Ovary (tissue), 9 donors: Measurements from ENCODE around the gene MRRF. TPM values are rescaled to one million over a fixed set of nuclear protein-coding genes. Genes with fewer than 3 reads are reported as not detected.

ENCODE experiments used
- DNase-seq, 5 donors: peaks; one replicate each; pipeline ENCODE4 v3.0.0-alpha.2; 2019 to 2020
- H3K27ac ChIP-seq, 2 donors: fragments of 200-600 bp; one replicate each; pipeline versions ENCODE4 v1.5.1 to v1.8.0; 2019 to 2022
- H3K27me3 ChIP-seq: fragments of 200-600 bp; one replicate; pipeline ENCODE4 v1.8.0; 2022
- H3K36me3 ChIP-seq: fragments of 200-600 bp; sonication (generic); one replicate; pipeline ENCODE4 v1.5.1; 2019
- H3K4me1 ChIP-seq: one replicate; pipeline ENCODE4 v1.8.1; 2013; ENCODE audit warnings: mild to moderate bottlenecking, moderate library complexity; ENCODE audit not compliant: insufficient read depth
- H3K4me3 ChIP-seq: fragments of 200-600 bp; sonication (generic); one replicate; pipeline ENCODE4 v1.5.1; 2017
- H3K9me3 ChIP-seq, 2 donors: fragments of 200-600 bp in 1 of 2; sonication (generic) in 1 of 2; one replicate each; pipeline versions ENCODE4 v1.5.1 to v1.8.1; 2013 to 2019; ENCODE audit warnings: mild to moderate bottlenecking in 1 of 2, moderate library complexity in 1 of 2
- CTCF ChIP-seq, 3 donors: fragments of 450-650 bp in 2 of 3; fragments of 200-600 bp in 1 of 3; IDR thresholded peaks; one replicate each; pipeline versions ENCODE4 v1.5.1 to v1.8.0; 2016 to 2022; ENCODE audit warnings: antibody characterized with exemption in 3 of 3, mild to moderate bottlenecking in 1 of 3
- EP300 ChIP-seq: sonication (generic); formaldehyde crosslinking; IDR thresholded peaks from one replicate; pipeline ENCODE4 v1.6.1; 2017; ENCODE audit warnings: antibody characterized with exemption
- POLR2A ChIP-seq: fragments of 450-650 bp; IDR thresholded peaks from one replicate; pipeline ENCODE4 v1.6.1; 2017; ENCODE audit warnings: antibody characterized with exemption, mild to moderate bottlenecking, moderate library complexity
- WGBS, 3 donors: extraction: QIAGEN DNeasy Blood & Tissue Kit in 1 of 3; methylation state at CpG; one replicate each; pipeline versions ENCODE4 v1.1.5 to v1.1.7; 2013 to 2017; 5-methylcytosine and 5-hydroxymethylcytosine counted together
- intact Hi-C, 4 donors: fragments of 100-400 bp; cut with DNase I; formaldehyde crosslinking; loops; one replicate each; pipeline versions ENCODE4 v1.11.0 to v1.15.1; 2022 to 2023
- polyA plus RNA-seq, 2 donors: library from polyadenylated mRNA; stranded (reverse); fragments of 200-250 nt in 1 of 2; fragments of 350-450 nt in 1 of 2; fragmentation: Illumina TruSeq in 1 of 2; extraction: RNeasy Lipid Tissue Mini Kit (QIAGEN cat#74804) in 1 of 2; gene quantifications; one replicate each; pipeline ENCODE4 v1.2.3, GENCODE V29; 2013 to 2014
- total RNA-seq, 7 donors: library from RNA; depleted of rRNA in 2 of 7; stranded (reverse); fragments of >200 nt in 2 of 7; fragmentation: NEBNext Ultra II Directional in 3 of 7; extraction: Animal tissue kit (Norgen Biotek cat#: 25700) in 3 of 7; gene quantifications; one replicate each; pipeline versions ENCODE4 v1.1.0 to v1.2.4, GENCODE V29; 2016 to 2023
- donor health status: DM: no; HTN: no; CAD: no; lungs with moderate emphysema.
- donor health status: DM: no; HTN: no; CAD: no.
- donor health status: Bipolar disorder and iron deficiency.
- donor health status: DM: yes; HTN: yes; CAD: no.
- donor health status: DM: no; HTN: no; CAD: no.
- donor health status: DM: yes; HTN: yes; CAD: no.

The MRRF gene
- total and polyA plus RNA-seq, 9 donors, result 15.6 to 29.8 (median 22.2) TPM

GRCh38 chr9:122225312-122226141 lies 39.2 kb upstream of the MRRF start:
- WGBS, 3 donors, result 17 to 23% (median 22%) methylated on average over 37 to 51 of the region's 51 CpGs
- intact Hi-C loops, result no loop called here
- Histone ChIP-seq H3K9me3 (no peaks in the 10 kb centered on the region), H3K36me3 (no peaks in the 10 kb centered on the region), H3K4me1 (no peaks in the 10 kb centered on the region), H3K27ac (no peak overlapping the region), H3K4me3 (no peak overlapping the region), H3K27me3 (no peaks in the 10 kb centered on the region)
- TF ChIP-seq POLR2A, result no peak
- TF ChIP-seq EP300, result no peak
- TF ChIP-seq CTCF (IDR thresholded peaks at IDR 0.05), result no peak
- no peak for DNase-seq

- no peak for TF ChIP-seq CTCF (IDR thresholded peaks at IDR 0.05)
- TF ChIP-seq EP300, result no peak
- no peak for TF ChIP-seq POLR2A
- no peaks in the 10 kb centered on the region for H3K9me3 ChIP-seq
- intact Hi-C loops, result no loop called here
- WGBS, 3 donors, result 2 to 12% (median 3%) methylated on average over 50 to 51 of the region's 51 CpGs
- no peaks in the 10 kb centered on the region for H3K36me3 ChIP-seq
- no peak for DNase-seq
- no peak overlapping the region for H3K27ac ChIP-seq
- H3K27me3 ChIP-seq, result no peaks in the 10 kb centered on the region
- H3K4me1 ChIP-seq, result no peaks in the 10 kb centered on the region
- no peak overlapping the region for H3K4me3 ChIP-seq
These were observed 38.4 kb upstream of the MRRF start for GRCh38 chr9:122226142-122226757.

GRCh38 chr9:122226758-122227574 lies 37.7 kb upstream of the MRRF start:
- 5 to 11% (median 6%) methylated on average over 57 to 59 of the region's 59 CpGs for WGBS, 3 donors
- no peaks in the 10 kb centered on the region for H3K27me3 ChIP-seq
- H3K36me3 ChIP-seq, result no peaks in the 10 kb centered on the region
- H3K4me1 ChIP-seq, result no peaks in the 10 kb centered on the region
- no peak overlapping the region for H3K4me3 ChIP-seq
- DNase-seq, result no peak
- TF ChIP-seq CTCF (IDR thresholded peaks at IDR 0.05), result no peak
- TF ChIP-seq EP300, result no peak
- no peak for TF ChIP-seq POLR2A
- no peaks in the 10 kb centered on the region for H3K9me3 ChIP-seq
- no peak overlapping the region for H3K27ac ChIP-seq
- intact Hi-C loops, result no loop called here

- TF ChIP-seq EP300 (no peak), CTCF (IDR thresholded peaks at IDR 0.05) (no peak), POLR2A (no peak)
- no peaks in the 10 kb centered on the region for H3K27me3 ChIP-seq
- no peak for DNase-seq
- 8 to 14% (median 10%) methylated on average over 10 of the region's 10 CpGs for WGBS, 3 donors
- H3K27ac ChIP-seq, result no peak overlapping the region
- H3K4me3 ChIP-seq, result no peak overlapping the region
- intact Hi-C loops, result no loop called here
- H3K36me3 ChIP-seq, result no peaks in the 10 kb centered on the region
- H3K4me1 ChIP-seq, result no peaks in the 10 kb centered on the region
- no peaks in the 10 kb centered on the region for H3K9me3 ChIP-seq
These were observed 37.1 kb upstream of the MRRF start for GRCh38 chr9:122227575-122227900.
